Ecto neural progenitor cell (in vitro differentiated cells): ENCODE data around the gene SPACA6.

Experiments used
- DNase-seq: peaks from one replicate; pipeline ENCODE4 v3.0.0-alpha.2; 2018; ENCODE audit warnings: low spot score

SPACA6 gene

GRCh38 chr19:51688671-51689571 is 4.2 kb upstream of the SPACA6 start:
- peak; percentile 89 for DNase-seq

GRCh38 chr19:51689751-51690453 is 3.2 kb upstream of the SPACA6 start:
- peak; percentile 85 for DNase-seq

DNA sequence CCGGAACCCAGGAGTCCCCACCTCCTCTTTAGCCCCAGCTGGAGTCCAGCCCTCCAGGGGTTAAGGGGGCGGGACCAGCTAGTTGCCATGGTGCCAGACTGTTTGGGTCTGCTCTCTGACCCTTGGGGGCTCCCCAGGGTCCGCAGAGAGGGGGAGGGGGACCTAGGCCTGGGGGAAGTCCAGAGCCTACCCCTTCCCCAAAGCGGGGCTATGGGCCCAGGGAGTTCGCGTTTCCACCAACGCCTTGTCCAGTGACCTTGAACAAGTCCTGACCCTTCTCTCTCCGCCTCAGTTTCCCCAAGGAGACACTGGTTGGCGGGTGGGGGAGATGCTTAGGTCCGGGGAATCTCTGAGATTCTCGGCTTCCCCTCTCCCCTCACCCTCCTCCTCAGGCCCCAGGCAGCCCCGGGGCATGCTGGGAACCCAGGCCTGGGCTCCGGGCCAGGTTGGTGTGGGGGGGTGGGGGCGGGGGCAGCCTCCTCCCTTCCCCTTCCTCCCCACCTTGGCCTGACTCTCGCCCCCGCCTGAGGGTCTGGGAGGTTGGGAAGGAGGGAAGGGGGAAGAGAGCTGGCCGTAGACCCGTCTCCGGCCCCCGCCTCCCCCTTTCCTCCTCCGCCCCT is 2.6 kb upstream of the SPACA6 start:
- DNase-seq, result peak; percentile 84

DNA sequence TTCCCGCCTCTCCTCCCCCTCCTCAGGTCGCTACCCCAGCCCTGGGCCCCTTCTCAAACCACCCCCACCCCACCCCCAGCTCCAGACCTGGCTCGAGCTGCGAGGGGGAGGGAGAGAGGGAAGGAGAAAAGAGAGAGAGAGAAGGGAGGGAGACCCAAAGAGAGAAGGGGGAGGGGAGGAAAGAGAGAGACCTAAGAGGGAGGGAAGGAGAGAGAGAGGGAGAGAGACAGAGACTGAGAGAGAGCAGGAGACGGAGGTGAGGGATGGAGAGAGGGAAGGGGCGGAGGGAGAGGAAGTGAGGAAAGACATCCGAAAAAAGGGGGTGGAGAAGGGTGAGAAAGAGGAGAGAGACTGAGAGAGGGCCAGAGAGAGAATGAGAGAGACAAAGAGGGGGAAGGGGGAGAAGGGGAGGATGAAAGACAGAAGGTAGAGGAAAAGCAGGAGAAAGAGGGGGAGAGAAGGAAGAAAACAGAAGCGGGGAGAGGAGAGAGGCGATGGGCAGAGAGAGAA is 2.0 kb upstream of the SPACA6 start:
- no peak for DNase-seq

GRCh38 chr19:51691584-51692428 is 1.3 kb upstream of the SPACA6 start:
- no peak for DNase-seq

DNA sequence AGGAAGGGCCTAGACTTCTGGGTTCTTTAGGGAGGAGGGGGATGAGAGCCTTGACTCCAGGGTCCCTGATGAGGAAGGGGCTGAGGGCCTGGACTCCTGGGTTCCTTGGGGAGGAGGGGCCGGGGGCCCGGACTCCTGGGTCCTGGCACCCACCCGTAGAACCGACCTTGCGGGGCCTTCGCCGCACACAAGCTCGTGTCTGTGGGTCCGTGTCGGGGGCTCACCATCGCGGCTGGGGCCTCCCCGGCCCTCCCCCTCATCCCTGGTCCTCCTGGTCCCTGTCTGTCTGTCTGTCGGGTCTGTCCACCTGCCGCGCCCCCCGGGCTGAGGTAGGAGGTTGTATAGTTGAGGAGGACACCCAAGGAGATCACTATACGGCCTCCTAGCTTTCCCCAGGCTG is 662 bp upstream of the SPACA6 start:
- DNase-seq, result no peak

DNA sequence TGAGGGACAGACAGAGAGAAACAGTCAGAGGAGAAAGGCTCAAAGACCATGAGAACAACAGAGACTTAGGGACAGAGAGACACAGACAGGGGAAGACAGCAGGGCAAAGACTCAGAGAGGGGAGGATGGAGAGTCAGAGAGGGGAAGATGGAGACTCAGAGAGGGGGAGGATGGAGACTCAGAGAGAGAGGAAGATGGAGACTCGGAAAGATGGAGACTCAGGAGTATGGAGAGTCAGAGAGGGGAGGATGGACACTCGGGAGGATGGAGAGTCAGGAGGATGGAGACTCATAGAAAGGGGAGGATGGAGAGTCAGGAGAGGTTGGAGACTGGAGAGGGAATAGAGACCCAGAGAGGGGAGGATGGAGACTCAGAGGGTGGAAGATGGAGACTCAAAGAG is 689 bp downstream of the SPACA6 start:
- DNase-seq, result no peak

GRCh38 chr19:51694318-51695085 is 1.4 kb downstream of the SPACA6 start:
- no peak for DNase-seq

DNA sequence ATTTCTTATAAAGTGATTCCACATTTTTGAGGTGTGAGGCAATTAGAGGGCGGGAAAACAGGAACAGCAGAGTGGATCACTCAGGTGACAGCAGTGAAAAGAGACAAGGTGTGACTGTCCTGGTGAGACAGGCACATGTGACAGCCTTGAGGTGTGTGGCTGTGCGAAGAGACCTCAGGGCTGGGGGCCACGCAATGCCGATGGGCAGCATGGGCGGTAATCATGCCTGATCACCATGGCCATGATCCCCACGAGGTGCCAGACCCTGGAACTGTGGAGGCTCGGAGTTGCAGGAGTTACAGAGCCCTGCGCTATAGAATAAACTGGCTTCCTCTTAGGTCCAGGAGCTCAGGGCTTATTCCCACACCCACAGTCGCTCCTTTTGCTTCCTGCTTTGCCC is 2.0 kb downstream of the SPACA6 start:
- DNase-seq, result no peak

DNA sequence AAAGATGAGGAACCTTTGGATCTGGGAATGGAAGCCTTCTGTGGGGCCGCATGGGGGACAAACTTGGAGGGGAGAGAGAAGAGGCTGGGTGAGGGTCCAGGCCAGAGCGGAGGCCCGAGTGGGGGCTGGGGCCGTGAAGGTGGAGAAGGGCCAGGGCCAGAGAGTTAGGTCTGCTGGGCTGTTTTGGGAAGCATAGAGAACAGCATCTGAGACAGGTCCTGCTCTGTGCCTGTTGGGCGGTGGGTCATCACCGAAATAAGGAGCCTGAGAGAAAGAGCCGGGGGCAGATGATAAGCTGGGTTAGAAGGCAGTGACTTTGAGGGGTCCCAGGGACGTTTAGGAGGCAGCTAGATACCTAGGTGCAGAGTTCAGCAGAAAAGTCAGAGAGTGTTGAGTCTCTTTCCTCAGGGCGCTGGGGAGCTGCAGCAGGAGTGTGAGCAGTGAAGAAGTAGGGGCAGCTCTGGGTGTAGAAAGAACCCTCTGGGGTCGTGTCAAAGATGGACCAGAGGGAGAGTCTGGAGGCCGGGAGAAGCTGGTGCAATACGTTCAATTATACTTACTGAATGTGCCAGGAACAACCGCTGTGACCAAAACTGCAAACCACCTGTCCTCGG is 2.7 kb downstream of the SPACA6 start:
- DNase-seq, result no peak

- no peak for DNase-seq
Measured at GRCh38 chr19:51696606-51697005, 3.5 kb downstream of the SPACA6 start.

DNA sequence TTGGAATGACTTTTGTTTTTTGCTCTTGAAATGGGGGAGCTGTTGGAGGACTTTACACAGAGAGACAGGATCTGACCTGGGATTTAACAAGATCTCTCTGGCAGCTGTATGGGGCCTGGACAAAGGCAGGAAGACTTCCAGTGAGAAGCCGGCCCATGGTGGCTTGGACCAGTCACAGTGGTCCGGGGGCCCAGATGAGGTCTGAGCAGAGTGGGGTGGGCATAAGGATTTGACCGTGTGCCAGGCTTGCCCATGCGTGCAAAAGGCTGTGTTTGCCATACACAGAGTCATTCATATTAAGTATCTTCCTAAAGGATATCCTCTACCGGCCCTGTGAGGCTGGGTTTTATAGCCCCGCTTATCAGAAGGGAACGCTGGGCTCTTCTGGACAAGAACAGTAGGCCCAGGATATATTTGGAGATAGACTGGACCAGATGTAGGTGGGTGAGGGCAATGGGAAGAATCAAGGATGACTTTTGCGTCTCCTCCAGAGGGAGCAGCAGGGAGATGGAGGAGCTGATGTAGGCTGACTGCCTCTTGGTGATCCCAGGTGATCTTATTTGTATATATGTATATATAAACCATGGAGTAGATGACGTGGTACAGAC is 4.1 kb downstream of the SPACA6 start:
- DNase-seq, result no peak

DNA sequence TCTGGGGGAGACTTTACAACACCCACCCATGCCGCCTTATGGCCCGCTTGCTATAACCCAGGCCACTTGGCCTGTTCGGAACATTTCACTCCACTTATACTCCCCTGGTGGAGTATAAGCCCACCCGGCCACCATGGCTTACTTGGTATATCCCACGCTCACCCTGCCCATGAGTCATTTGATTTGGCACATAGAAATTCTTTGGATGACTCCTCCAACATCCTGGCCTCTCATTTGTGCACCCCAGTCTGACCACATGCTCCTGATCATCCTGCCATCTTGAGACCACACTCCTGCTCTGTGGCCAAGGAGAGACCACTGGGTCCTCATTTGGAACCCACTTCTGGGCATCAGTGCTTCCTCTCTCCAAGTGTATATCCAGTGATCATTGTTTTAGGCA is 5.2 kb downstream of the SPACA6 start:
- no peak for DNase-seq

DNA sequence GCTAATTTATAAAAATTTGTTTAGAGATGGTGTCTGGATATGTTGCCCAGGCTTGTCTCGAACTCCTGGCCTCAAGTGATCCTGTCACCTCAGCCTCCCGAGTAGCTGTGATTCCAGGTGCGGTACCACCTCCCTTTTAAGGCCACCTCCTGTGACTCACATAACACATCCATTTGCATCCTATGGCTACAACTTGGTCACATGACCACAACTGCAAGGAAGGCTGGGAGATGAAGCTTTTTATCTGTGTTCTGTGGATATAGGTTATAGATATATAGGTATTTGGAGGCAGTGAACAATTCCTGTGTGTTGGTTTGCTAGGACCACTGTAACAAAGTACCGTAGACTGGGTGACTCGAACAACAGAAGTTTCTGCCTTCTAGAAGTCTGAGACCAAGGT is 6.0 kb downstream of the SPACA6 start:
- DNase-seq, result no peak

- DNase-seq, result no peak
Measured at GRCh38 chr19:51701468-51702100, 8.5 kb downstream of the SPACA6 start.

GRCh38 chr19:51702103-51702824 is 9.1 kb downstream of the SPACA6 start:
- DNase-seq, result peak; percentile 83

DNA sequence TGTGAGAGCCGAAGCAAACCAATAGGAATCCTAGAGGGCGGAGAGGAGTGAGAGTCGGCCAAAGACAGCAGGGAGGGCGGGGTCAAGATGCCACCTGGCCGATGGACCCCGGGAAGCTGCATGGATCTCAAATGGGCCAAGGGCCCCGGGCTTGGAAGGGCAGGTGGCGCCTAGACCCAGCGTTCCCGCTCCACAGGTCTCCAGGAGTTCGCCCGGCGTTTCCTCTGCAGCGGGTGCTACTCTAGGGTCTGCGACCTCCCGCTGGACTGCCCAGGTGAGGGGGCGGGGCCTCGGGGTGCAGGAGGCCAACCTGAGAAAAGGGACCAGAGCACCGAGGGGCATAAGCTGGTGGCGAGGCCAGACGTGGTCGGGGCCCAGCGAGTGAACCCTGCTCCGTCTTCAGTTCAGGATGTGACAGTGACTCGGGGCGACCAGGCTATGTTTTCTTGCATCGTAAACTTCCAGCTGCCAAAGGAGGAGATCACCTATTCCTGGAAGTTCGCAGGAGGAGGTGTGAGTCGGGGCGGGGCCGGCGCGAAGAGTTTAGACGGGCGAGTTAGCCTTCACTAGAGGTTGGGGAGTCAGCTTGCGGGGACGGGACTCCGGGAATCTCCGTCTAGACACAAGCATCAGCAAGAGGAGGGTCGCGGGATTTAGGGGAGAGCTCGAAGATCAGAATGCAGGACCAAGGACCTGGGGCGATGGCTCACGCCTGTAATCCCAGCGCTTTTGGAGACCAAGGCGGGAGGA is 9.9 kb downstream of the SPACA6 start:
- peak; percentile 58 for DNase-seq
